ENCODE data around the gene EFTUD2. TPM values are rescaled to one million over a fixed set of nuclear protein-coding genes. Genes with fewer than 3 reads are reported as not detected.

EFTUD2 gene
- total and polyA plus RNA-seq, 2 donors (not counting 1 experiment from before 2014, with no cell fraction given) = 43.2 to 133 TPM

- peaks cover 87% of the 10 kb centered on the region for H3K79me2 ChIP-seq (ENCODE audit: control insufficient read depth, insufficient read depth, low read length)
- ChIA-PET POLR2A (no interaction called here), CTCF (interaction anchor here (1.5 to 3.3 kb wide), 2 partner anchors 10 to 16 kb away, joined by 3 to 16 read pairs; no protein-coding TSS in a partner anchor)
These were observed 4.6 kb downstream of the EFTUD2 start for GRCh38 chr17:44894642-44895041.

GRCh38 chr17:44892250-44892649 lies 7.0 kb downstream of the EFTUD2 start:
- CTCF ChIA-PET = interaction anchor here (0.9 to 1.2 kb wide), 2 partner anchors 13 to 116 kb away, joined by 3 read pairs; no protein-coding TSS in a partner anchor
- peaks cover 16% of the 10 kb centered on the region for H3K4me1 Mint-ChIP-seq
- Histone ChIP-seq H3K9me3 (ENCODE audit: control extremely low read depth in 1 of 3, control insufficient read depth in 2 of 3, insufficient read depth in 1 of 3, low read length in 2 of 3) (no peaks in the 10 kb centered on the region), H3K36me3 (replicated peaks in 1 of 2; ENCODE audit: control extremely low read depth in 1 of 2, control insufficient read depth in 1 of 2, extremely low read depth in 1 of 2, insufficient read depth in 2 of 2, low read length in 1 of 2) (peaks cover 9 to 38% of the 10 kb centered on the region in 2 experiments), H3K79me2 (ENCODE audit: control insufficient read depth, insufficient read depth, low read length) (peaks cover 88% of the 10 kb centered on the region), H4K20me1 (ENCODE audit: control insufficient read depth, insufficient read depth, low read length, poor library complexity, severe bottlenecking) (peaks cover 65% of the 10 kb centered on the region), H3K27ac (ENCODE audit: low read length in 2 of 2) (no peak overlapping the region), H3K4me2 (replicated peaks; ENCODE audit: low read depth, low read length, poor library complexity, severe bottlenecking) (no peak overlapping the region), H3K9ac (ENCODE audit: low read length) (no peak overlapping the region), H3K4me3 (ENCODE audit: control extremely low read depth in 1 of 5, extremely low read depth in 1 of 5, insufficient read depth in 1 of 5, low read depth in 2 of 5, low read length in 4 of 5) (no peak overlapping the region), H3K27me3 (replicated peaks in 1 of 4; ENCODE audit: control extremely low read depth in 1 of 4, control insufficient read depth in 3 of 4, insufficient read depth in 4 of 4, low read length in 3 of 4) (no peaks in the 10 kb centered on the region), H3K4me1 (ENCODE audit: control insufficient read depth in 2 of 2, insufficient read depth in 2 of 2, low read length in 2 of 2) (peaks cover 14 to 17% of the 10 kb centered on the region in 2 donors), H2AFZ (ENCODE audit: insufficient read depth, low read depth, low read length, poor library complexity, severe bottlenecking) (no peak overlapping the region)
- POLR2A ChIA-PET = no interaction called here
- no peaks in the 10 kb centered on the region for H3K9me3 Mint-ChIP-seq (ENCODE audit: insufficient read depth)
- no peak for TF ChIP-seq CTCF (IDR thresholded peaks at IDR 0.05)
- no peak for TF ChIP-seq EZH2 (IDR thresholded peaks at IDR 0.05; ENCODE audit: borderline replicate concordance, insufficient read depth, low read depth, low read length, poor library complexity, severe bottlenecking)
- no peak overlapping the region for H3K27ac Mint-ChIP-seq
- no peak overlapping the region for H3K4me3 Mint-ChIP-seq
- H3K27me3 Mint-ChIP-seq = no peaks in the 10 kb centered on the region
- DNase-seq = no peak
- intact Hi-C loops (cut with micrococcal nuclease) = no loop called here
- ATAC-seq (ENCODE audit: low read depth) = no peak

More at GRCh38 chr17:44894642-44895041, 4.6 kb downstream of the EFTUD2 start:
- Mint-ChIP-seq H3K4me3 (no peak overlapping the region), H3K27me3 (no peaks in the 10 kb centered on the region), H3K4me1 (peaks cover 28% of the 10 kb centered on the region), H3K9me3 (ENCODE audit: insufficient read depth) (no peaks in the 10 kb centered on the region), H3K27ac (no peak overlapping the region)
- Histone ChIP-seq H3K4me3 (ENCODE audit: control extremely low read depth in 1 of 5, extremely low read depth in 1 of 5, insufficient read depth in 1 of 5, low read depth in 2 of 5, low read length in 4 of 5) (no peak overlapping the region), H3K36me3 (replicated peaks in 1 of 2; ENCODE audit: control extremely low read depth in 1 of 2, control insufficient read depth in 1 of 2, extremely low read depth in 1 of 2, insufficient read depth in 2 of 2, low read length in 1 of 2) (peaks cover 9 to 38% of the 10 kb centered on the region in 2 experiments), H3K27me3 (replicated peaks in 1 of 4; ENCODE audit: control extremely low read depth in 1 of 4, control insufficient read depth in 3 of 4, insufficient read depth in 4 of 4, low read length in 3 of 4) (no peaks in the 10 kb centered on the region), H3K9me3 (ENCODE audit: control extremely low read depth in 1 of 3, control insufficient read depth in 2 of 3, insufficient read depth in 1 of 3, low read length in 2 of 3) (no peaks in the 10 kb centered on the region), H4K20me1 (ENCODE audit: control insufficient read depth, insufficient read depth, low read length, poor library complexity, severe bottlenecking) (peaks cover 42% of the 10 kb centered on the region), H3K4me1 (ENCODE audit: control insufficient read depth in 2 of 2, insufficient read depth in 2 of 2, low read length in 2 of 2) (peaks cover 6 to 15% of the 10 kb centered on the region in 2 donors), H3K9ac (ENCODE audit: low read length) (no peak overlapping the region), H3K27ac (ENCODE audit: low read length in 2 of 2) (no peak overlapping the region), H3K4me2 (replicated peaks; ENCODE audit: low read depth, low read length, poor library complexity, severe bottlenecking) (no peak overlapping the region), H2AFZ (ENCODE audit: insufficient read depth, low read depth, low read length, poor library complexity, severe bottlenecking) (no peak overlapping the region)
- TF ChIP-seq CTCF (IDR thresholded peaks at IDR 0.05) = no peak
- no peak for TF ChIP-seq EZH2 (IDR thresholded peaks at IDR 0.05; ENCODE audit: borderline replicate concordance, insufficient read depth, low read depth, low read length, poor library complexity, severe bottlenecking)
- no peak for DNase-seq
- ATAC-seq (ENCODE audit: low read depth) = no peak
- intact Hi-C loops (cut with micrococcal nuclease) = no loop called here
- WGBS (ENCODE audit: insufficient coverage) = no CpG with 5 or more reads among the region's 4 CpGs

All from B cell (primary cell).